GM18861 (cell line): ENCODE data around the gene GNLY.

Experiments
- ATAC-seq: cut with Tn5 transposase; IDR thresholded peaks from one replicate; pipeline ENCODE4 v1.9.1; 2021; ENCODE audit not compliant: unreplicated experiment

Gene GNLY

DNA sequence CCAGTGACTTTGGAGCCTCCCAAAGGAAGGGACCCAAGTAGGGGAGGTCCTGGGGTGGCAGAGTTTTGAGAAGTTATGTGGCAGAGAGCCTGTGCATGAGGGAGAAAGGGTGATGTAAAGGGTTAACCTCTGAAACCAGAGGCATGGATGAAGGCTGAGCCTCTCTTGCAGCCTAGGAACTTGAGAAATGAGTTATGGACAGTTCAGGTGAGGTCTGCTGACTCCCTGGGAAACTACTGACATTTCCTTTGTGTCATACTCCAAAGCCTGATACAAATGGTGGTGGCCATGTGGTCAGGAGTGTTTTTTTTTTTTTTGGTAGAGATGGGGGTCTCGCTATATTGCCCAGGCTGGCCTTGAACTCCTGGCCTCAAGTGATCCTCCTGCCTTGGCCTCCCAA lies 12.4 kb upstream of the GNLY start:
- ATAC-seq, result no peak

DNA sequence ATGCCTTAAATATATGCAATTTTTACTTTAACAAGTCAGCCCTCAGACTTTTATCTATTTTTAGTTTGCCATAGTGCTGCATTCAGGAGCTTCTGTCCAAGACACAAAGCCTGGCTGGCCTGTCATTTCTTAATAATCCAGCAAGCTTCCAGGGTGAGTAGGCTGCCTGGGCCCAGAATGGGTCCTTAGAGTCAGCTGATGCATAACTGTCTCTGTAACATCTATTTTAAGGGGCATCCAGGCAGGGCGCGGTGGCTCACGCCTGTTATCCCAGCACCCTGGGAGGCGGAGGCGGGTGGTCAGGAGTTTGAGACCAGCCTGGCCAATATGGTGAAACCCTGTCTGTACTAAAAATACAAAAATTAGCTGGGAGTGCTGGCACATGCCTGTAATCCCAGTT lies 11.8 kb upstream of the GNLY start:
- no peak for ATAC-seq

DNA sequence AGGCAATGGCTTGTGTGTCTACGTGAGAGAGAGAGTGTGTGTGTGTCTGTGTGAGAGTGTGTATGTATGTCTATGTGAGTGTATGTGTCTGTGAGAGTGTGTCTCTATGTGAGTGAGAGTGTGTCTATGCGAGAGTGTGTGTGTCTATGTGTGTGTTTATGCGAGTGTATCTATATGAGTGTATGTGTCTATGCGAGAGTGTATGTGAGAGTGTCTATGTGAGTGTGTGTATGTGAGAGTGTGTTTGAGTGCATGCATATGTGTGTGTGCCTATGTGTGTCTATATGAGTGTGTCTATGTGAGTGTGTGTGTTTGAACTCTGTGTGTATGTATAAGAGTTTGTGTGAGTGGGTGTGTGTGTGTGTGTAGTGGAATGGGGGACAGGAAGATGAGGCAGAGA lies 9.8 kb upstream of the GNLY start:
- ATAC-seq, result no peak

DNA sequence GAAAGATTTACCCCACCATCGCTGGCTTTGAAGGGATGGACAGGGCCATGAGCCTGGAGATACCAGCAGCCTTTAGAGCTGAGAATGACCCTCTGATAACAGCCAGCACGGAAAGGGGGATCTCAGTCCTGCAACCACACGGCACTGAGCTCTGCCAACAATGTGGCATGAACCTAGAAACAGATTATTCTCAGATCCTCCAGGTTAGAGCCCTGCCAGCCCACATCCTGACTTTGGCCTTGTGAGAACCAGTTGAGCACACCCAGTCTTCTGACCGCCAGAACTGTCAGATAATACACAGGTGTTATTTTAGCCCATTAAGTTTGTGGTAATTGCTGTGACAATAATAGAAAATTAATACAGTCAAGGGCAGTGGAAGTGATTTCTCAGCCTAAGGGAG lies 9.4 kb upstream of the GNLY start:
- no peak for ATAC-seq

DNA sequence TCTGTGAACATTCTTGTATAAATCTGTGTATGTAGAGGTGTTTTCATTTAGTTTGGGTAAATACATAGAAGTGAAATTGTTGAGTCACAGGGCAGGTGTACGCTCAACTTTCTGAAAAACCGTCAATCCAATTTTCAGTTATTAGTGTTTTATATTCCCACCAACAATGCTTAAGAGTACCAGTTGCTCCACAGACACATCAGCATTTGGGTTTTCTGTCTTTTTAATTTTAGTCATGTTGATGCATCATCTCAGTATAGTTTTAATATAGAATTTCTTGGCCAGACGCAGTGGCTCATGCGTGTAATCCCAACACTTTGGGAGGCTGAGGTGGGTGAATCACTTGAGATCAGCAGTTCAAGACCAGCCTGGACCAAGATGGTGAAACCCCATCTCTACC lies 3.2 kb upstream of the GNLY start:
- no peak for ATAC-seq

DNA sequence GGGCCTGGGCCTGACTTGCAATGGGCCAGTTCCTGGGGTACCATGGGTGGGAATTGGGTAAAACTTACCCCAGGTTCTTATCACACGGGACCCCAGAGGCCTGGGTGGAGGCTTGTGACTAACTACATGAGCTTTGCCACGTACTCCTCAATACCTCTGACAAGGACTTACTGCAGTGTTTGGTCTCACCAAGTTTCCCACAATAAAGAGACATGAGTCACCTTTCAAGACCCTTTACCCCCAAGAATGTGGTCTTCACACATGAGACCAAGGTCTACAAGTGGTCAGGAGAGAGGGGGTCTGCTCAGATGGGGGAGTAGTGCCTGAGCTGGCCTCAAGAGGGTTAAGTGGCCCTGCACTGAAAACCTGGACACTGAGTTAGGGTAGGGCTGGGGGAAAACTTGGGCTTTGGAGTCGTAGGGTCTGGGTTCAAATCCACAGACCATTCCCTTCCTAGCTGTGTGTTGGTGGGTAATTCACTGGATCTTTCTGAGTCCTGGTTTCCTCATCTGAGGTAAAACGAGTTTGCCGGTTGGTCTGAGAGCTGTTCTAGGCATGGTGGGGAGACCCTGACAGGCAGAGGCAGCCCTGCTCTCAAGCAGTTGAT lies 2.0 kb upstream of the GNLY start:
- ATAC-seq, result no peak

DNA sequence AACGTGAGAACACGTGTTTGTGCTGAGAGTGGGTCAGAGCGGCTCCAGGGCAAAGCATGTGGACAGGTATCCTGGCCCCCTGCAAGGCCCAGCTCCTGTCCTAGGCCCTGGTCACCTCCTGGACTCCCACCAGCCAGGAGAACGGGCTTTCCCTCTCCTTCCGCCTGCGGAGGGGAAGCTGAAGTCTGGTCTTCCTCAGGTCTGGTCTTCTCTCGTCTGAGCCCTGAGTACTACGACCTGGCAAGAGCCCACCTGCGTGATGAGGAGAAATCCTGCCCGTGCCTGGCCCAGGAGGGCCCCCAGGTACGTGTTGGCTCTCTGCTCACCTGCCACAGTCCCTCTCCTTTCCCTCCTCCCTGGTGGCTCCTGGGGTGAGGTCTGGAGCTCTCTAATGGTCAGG lies 963 bp downstream of the GNLY start:
- no peak for ATAC-seq

DNA sequence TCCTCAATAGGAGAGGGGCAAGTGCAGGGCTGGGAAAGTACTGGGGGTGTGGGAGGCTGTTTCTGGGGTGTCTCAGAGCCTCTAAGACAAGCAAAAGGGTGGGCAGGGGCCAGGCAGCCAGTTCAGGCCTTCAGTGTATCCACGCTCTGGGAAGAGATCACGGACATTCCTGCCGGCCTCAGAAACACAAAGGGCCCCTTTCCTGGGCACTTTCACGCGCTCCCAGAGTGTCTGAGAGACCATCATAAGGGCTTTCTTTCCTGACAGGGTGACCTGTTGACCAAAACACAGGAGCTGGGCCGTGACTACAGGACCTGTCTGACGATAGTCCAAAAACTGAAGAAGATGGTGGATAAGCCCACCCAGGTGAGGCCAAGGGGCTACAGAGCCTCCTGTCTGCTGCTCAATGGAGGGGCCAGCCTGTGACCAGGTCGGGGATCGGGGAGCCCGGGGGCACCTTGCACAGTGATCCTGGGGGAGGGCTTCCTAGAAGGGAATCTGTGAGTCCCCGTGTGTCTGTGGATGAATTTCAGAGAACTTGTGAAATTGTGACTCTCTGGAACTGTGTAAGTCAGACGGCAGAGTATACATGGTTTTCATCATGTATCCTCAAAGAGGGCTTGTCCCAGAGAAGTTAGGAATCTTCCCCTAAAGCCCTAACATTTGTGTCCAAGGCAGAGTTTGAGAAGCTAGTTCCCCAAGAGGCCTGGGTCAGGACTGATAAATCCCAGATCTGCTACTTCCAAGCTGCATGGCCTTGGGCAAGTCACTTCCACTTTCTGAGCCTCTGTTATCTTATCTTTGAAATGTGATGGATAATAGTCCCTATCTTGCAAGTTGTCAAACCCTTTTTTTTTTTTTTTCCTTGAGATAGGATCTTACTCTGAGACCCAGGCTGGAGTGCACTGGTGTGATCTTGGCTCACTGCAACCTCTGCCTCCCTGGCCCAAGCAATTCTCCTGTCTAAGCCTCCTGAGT lies 1.8 kb downstream of the GNLY start:
- ATAC-seq, result no peak

DNA sequence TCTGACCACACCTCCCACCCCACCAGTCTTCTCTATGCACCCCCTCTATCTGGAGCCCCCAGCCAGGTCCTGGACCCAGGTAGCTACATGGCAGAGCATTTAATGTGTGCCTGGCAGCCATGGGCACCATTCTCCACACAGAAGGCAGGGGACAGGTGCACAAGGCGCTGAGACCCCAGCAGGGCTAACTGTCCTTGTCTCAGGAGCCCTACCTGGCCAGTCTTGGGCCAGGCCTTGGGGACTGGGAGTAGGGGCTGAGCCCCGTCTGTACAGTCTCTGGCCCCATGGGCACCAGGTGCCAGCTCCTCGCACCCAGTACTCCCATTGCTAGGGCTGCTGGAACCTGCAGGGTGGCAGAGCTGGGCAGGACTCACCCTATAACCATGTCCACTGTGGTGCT lies 2.9 kb downstream of the GNLY start:
- ATAC-seq, result no peak

DNA sequence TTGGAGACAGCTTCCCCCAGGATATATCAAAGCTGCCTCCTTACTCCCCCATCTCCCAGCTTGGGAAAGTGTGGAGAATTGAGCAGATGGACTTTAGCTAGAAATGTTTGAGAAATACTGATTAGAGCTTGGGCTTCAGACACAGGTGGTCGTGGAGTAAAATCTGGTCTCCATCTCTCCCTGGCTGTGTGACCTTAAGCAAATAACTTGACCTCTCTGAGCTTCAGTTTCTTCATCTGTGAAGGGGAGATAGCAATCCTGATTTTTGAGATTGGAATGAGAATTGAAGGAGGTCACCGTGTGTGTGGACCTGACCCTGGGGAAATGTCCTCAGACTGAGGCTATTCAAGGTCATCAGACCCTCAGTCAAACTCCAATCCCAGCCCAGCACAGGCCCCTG lies 3.6 kb downstream of the GNLY start:
- ATAC-seq, result no peak

DNA sequence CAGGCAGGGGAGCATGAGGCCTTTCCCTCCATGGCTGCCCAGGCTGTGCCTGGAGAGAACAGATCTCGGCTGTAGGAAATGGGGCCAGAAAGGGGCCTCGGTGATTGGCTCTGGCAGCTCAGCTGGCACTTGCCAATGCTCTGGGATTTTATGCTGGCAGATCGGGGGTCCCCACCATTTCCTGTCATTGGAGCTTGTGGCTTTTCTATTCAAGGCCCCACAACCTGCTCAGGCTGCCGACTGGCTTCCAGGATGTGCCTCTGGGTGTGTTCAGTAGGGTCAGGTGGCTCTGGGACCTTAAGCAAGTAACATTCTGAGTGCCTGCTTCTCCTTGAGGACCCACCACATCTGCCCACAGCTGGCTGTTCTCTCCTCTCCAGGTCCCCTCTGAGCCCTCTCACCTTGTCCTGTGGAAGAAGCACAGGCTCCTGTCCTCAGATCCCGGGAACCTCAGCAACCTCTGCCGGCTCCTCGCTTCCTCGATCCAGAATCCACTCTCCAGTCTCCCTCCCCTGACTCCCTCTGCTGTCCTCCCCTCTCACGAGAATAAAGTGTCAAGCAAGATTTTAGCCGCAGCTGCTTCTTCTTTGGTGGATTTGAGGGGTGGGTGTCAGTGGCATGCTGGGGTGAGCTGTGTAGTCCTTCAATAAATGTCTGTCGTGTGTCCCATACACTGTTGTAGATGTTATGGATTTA lies 4.2 kb downstream of the GNLY start:
- ATAC-seq, result no peak

DNA sequence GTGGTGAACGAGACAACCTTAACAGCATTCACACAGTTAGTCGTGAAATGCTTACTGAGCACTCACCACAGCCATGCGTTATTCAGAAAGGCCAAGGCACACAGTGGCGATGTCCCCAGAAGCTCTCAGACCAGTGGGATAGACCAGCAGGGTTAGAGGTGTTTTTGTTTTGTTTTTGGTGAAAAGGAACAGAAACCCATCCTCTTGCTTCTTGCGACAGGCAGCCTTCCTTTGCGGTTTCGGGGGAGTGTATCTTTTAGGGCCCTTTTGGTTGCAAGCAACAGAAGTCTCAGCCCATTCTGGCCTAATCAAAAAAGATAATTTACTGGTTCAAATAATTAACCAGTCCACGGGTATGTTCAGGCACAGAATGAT lies 4.7 kb downstream of the GNLY start:
- no peak for ATAC-seq

DNA sequence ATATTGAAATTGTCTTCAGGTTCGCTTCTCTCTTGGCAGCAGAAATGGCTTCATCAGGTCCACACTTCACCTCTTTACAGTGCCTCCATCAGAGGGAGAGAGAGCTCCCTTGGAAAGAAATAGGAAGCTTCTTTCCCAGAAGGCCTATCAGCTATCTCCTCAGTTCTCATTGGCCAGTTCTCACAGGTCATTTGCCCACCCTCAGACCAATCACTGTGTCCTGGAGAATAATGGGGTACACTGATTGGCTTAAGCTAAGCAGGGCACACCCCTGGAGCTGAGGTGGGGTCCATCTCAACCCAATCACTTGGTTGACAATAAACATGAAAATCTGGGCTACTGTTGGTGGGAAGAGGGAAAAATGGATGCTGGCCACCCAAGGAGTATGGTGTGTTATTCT lies 5.2 kb downstream of the GNLY start:
- ATAC-seq, result no peak

DNA sequence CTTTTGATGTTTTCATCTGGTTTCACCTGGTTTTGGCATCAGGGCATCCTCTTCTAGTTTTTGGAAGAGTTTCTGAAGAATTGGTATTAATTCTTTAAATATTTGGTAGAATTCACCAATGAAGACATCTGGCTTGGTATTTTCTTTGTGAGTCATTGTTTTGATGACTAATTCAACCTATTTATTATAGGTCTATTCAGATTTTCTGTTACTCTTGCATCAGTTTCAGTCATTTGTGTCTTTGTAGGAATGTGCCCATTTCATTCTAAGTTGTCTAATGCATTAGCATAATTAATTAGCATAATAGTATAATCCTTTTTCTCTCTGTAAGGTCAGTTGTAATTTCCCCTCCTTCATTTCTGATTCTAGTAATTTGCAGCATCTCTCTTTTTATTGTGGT lies 8.0 kb downstream of the GNLY start:
- no peak for ATAC-seq

DNA sequence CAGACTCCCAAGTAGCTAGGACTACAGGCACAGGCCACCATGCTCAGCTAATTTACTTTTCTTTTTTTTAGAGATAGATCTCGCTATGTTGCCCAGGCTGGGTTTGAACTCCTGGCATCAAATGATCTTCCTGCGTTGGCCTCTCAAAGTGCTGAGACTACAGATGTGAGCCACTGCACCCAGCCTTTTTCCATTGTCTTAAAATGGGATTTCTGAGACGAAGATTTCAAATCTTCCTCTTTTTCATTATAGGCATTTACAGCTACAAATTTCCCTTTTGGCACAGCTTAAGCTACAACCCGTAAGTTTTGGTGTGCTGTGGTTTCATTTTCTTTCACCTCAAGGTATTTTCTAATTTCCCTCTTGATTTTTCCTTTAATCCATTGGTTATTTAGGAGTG lies 8.6 kb downstream of the GNLY start:
- ATAC-seq, result no peak

DNA sequence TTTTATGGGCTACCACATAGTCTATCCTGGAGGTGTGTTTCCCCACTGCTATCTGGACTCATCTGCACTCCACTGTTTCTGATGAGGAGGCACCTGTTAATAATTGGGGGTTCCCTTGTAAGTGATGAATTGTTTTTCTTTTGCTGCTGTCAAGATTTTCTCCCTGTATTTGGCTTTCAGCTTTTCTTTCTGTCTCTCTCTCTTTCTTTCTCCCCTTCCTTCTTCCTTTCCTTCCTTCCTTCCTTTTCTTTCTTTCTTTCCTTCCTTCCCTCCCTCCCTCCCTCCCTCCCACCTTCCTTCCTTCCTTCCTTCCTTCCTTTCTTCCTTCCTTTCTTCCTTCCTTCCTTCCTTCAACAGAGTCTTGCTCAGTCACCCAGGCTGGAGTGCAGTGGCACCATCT lies 9.2 kb downstream of the GNLY start:
- ATAC-seq, result no peak

DNA sequence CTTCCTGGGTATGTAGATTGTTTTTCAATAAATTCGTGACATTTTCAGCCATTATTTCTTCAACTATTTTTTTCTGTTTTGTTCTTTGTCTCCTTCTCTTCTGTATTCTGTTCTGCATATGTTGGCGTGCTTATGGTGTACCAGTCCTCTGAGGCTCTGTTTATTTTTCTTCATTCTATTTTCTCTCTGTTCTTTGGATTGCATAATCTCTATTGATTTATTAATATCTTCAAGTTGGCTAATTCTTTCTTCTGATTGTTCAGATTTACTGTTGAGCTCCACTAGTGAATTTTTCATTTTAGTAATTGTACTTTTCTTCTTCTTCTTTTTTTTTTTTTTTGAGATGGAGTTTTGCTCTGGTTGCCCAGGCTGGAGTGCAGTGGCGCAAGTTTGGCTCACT lies 9.9 kb downstream of the GNLY start:
- ATAC-seq, result no peak

DNA sequence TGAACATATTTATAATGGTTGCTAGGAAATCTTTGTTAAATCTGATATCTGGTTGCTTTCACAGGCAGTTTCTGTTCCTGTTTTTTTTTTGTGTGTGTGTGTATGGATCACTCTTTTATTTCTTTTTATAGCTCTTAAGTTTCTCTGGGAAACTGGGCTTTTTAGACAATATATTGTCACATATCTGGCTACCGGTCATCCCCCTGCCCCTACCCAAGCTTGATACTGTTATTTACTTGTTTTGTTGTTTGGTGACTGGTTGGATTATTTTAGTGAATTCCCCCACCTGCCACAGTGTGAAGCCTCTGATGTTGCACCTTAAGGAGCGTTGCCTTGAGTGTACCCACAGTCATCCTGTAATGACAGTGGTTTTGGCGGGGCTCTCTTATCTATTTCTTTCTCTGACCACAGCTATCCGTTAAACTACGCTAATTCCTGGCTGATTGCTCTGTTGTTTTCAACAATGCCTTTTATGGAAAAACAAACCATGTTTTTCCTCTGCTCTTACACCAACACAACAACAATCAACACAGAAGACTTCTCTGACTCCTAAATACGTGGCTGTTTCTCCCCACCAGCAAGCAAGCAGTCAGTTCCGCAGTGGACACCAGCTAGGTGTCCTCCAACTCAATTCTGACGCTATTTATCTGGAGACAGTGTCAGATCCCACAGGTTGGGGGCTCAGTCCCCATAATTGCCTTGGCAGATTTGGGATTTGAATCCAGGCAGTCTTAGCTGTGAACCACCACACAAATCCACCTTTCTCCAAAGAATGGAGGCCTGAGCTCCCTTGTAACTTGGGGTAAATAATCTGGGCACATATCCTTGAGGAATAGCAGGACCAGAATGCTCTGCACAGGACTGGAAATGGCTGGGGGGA lies 10.9 kb downstream of the GNLY start:
- ATAC-seq, result peak; percentile 46

DNA sequence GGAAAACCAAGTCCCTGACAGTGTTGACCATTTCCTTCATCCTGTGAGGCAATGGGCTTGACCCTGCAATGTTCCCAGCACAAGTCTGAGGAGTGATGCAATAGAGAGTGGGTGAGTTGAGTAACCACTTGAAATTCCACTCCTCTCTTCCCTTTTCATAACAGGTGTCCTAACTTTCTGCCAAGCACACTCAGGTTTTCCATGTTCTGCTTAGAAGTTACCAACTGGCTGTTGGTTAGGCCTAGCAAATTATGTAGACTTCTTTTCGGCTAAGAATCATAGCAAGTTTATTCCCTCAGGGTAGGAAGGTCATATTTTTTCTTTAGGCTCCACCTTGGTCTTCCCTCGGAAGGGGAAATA lies 11.5 kb downstream of the GNLY start:
- no peak for ATAC-seq

DNA sequence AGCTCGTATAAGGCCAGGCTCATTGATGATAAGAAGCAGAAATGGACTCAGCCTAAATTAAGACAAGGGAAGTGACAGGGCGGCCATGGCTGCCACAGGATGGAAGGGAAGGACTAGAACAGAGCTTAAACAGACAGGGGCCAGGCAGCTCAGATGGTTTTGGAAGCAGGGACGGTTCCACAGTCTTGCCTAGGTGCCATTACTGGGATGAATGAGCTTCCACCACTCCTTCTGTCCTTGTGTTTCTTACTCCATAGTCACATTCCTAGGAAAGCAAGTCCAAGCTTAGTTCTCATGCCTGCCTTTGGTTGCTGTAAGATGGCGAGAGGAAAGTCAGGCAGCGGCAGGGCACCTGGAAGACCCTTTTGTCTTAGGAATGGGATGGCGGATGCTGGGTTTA lies 11.9 kb downstream of the GNLY start:
- no peak for ATAC-seq

DNA sequence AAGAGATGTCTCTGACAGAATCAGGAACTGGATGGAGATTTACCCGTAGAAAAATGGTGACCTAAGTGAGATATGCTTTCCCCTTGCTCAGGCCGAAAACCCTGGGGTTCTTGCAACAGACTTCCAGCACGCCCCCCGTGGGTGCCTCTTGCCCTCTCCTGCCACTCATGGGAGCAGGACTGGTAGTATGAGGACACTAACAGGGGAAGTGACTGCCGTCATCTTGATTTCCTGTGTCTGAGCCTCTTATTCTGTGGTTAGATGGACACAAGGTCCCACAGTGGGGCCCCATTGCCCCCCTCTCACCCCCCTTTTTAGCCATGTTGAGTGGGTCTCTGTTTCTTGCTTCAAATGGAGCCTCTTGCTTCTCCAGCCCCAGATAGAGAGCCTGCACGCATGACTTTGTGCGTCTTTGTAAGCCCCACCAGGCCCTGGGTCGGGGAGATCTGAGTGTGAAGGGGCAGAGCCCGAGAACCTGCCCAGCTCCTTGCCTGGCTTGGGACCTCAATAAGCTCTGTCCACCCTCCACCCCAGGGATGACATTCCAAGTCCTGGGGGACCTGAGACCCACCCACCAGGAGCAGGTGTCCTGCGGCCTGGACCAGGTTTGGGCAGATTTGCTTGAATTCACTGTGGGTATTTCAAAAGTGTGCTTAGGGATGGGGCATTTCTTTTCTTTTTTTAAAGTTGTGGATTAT lies 12.6 kb downstream of the GNLY start:
- no peak for ATAC-seq
